ENCODE results near the gene SNX25. TPM values are rescaled to one million over a fixed set of nuclear protein-coding genes. Genes with fewer than 3 reads are reported as not detected.

SNX25 gene
- total and polyA plus RNA-seq, 5 donors, result 10.5 to 19.9 (median 19.3) TPM

- Histone ChIP-seq H3K4me1 (ENCODE audit: control insufficient read depth, insufficient read depth, low read length) (no peaks in the 10 kb centered on the region), H3K27me3 (ENCODE audit: control insufficient read depth, insufficient read depth) (no peaks in the 10 kb centered on the region), H3K4me3 (ENCODE audit: low read length) (peak overlapping the region; percentile 54), H3K9me3 (ENCODE audit: control insufficient read depth, low read length) (no peaks in the 10 kb centered on the region), H3K27ac (ENCODE audit: low read length) (no peak overlapping the region)
- no peak for ATAC-seq
- intact Hi-C loops (cut with DNase I), result loop anchor here in 2 of 4 donors (10.0 kb wide), 1 partner anchor 180 kb away; no protein-coding TSS in a partner anchor
- no peak for DNase-seq
- 56% methylated on average over 12 of the region's 12 CpGs for WGBS
Measured at GRCh38 chr4:185394568-185395237, 185.3 kb downstream of the SNX25 start.

GRCh38 chr4:185395238-185395955 lies 186.0 kb downstream of the SNX25 start, which contains the start of gene LRP2BP:
LRP2BP (minus strand) TSS chr4:185395924; CDS start chr4:185378186, 17,738 bp downstream.
- Histone ChIP-seq H3K27me3 (ENCODE audit: control insufficient read depth, insufficient read depth) (no peaks in the 10 kb centered on the region), H3K4me1 (ENCODE audit: control insufficient read depth, insufficient read depth, low read length) (no peaks in the 10 kb centered on the region), H3K9me3 (ENCODE audit: control insufficient read depth, low read length) (no peaks in the 10 kb centered on the region), H3K27ac (ENCODE audit: low read length) (peak within 1 kb of the TSS; percentile 96), H3K4me3 (ENCODE audit: low read length) (peak within 1 kb of the TSS; percentile 63)
- ATAC-seq (no peak), DNase-seq (no peak)
- intact Hi-C loops (cut with DNase I), result loop anchor here in 2 of 4 donors (10.0 kb wide), 1 partner anchor 181 kb away; no protein-coding TSS in a partner anchor
- WGBS, result 13% methylated on average over 12 of the region's 12 CpGs

- no peaks in the 10 kb centered on the region for H3K4me1 ChIP-seq (ENCODE audit: control insufficient read depth, insufficient read depth, low read length)
- no peaks in the 10 kb centered on the region for H3K27me3 ChIP-seq (ENCODE audit: control insufficient read depth, insufficient read depth)
- ATAC-seq (peak; percentile 97 to 99), DNase-seq (peak; percentile 97 to 99 (median 99))
- intact Hi-C loops (cut with DNase I), result loop anchor here in 2 of 4 donors (10.0 kb wide), 1 partner anchor 181 kb away; no protein-coding TSS in a partner anchor
- no peaks in the 10 kb centered on the region for H3K9me3 ChIP-seq (ENCODE audit: control insufficient read depth, low read length)
- peak overlapping the region; percentile 96 for H3K27ac ChIP-seq (ENCODE audit: low read length)
- H3K4me3 ChIP-seq (ENCODE audit: low read length), result peak overlapping the region; percentile 63
- under 1% methylated on average over 98 of the region's 98 CpGs for WGBS
Measured at GRCh38 chr4:185395956-185396723, 186.7 kb downstream of the SNX25 start.

- H3K27me3 ChIP-seq (ENCODE audit: control insufficient read depth, insufficient read depth), result no peaks in the 10 kb centered on the region
- ATAC-seq (peak; percentile 7 to 8), DNase-seq (peak; percentile 47 to 78 (median 76))
- 6% methylated on average over 38 of the region's 38 CpGs for WGBS
- no peaks in the 10 kb centered on the region for H3K9me3 ChIP-seq (ENCODE audit: control insufficient read depth, low read length)
- H3K27ac ChIP-seq (ENCODE audit: low read length), result peak within 1 kb of the TSS; percentile 96
- peak within 1 kb of the TSS; percentile 63 for H3K4me3 ChIP-seq (ENCODE audit: low read length)
- H3K4me1 ChIP-seq (ENCODE audit: control insufficient read depth, insufficient read depth, low read length), result no peaks in the 10 kb centered on the region
- intact Hi-C loops (cut with DNase I), result loop anchor here in 2 of 4 donors (10.0 kb wide), 1 partner anchor 182 kb away; no protein-coding TSS in a partner anchor
Measured at GRCh38 chr4:185396724-185397385, 187.5 kb downstream of the SNX25 start, which contains the start of gene ANKRD37. ANKRD37 (plus strand) TSS chr4:185396841; CDS start chr4:185396924, 83 bp downstream.

- no peaks in the 10 kb centered on the region for H3K4me1 ChIP-seq (ENCODE audit: control insufficient read depth, insufficient read depth, low read length)
- whole genome bisulfite sequencing, result 25% methylated on average over 2 of the region's 2 CpGs
- H3K9me3 ChIP-seq (ENCODE audit: control insufficient read depth, low read length), result no peaks in the 10 kb centered on the region
- peak overlapping the region; percentile 39 for H3K4me3 ChIP-seq (ENCODE audit: low read length)
- peak overlapping the region; percentile 21 for H3K27ac ChIP-seq (ENCODE audit: low read length)
- DNase-seq (no peak), ATAC-seq (no peak)
- H3K27me3 ChIP-seq (ENCODE audit: control insufficient read depth, insufficient read depth), result no peaks in the 10 kb centered on the region
- intact Hi-C loops (cut with DNase I), result loop anchor here in 2 of 4 donors (10.0 kb wide), 1 partner anchor 184 kb away; no protein-coding TSS in a partner anchor
Measured at GRCh38 chr4:185398618-185399017, 189.2 kb downstream of the SNX25 start.

GRCh38 chr4:185399466-185399865 lies 190.1 kb downstream of the SNX25 start:
- Histone ChIP-seq H3K4me1 (ENCODE audit: control insufficient read depth, insufficient read depth, low read length) (no peaks in the 10 kb centered on the region), H3K27me3 (ENCODE audit: control insufficient read depth, insufficient read depth) (no peaks in the 10 kb centered on the region), H3K4me3 (ENCODE audit: low read length) (peak overlapping the region; percentile 34), H3K9me3 (ENCODE audit: control insufficient read depth, low read length) (no peaks in the 10 kb centered on the region), H3K27ac (ENCODE audit: low read length) (no peak overlapping the region)
- intact Hi-C loops (cut with DNase I), result loop anchor here in 2 of 4 donors (10.0 kb wide), 1 partner anchor 185 kb away; no protein-coding TSS in a partner anchor
- 55% methylated on average over 8 of the region's 8 CpGs for WGBS
- ATAC-seq, result no peak
- DNase-seq, result no peak

GRCh38 chr4:185404031-185404430 lies 194.6 kb downstream of the SNX25 start:
- WGBS, result 92% methylated on average over 4 of the region's 4 CpGs
- Histone ChIP-seq H3K4me1 (ENCODE audit: control insufficient read depth, insufficient read depth, low read length) (no peaks in the 10 kb centered on the region), H3K27ac (ENCODE audit: low read length) (no peak overlapping the region), H3K4me3 (ENCODE audit: low read length) (no peak overlapping the region), H3K9me3 (ENCODE audit: control insufficient read depth, low read length) (no peaks in the 10 kb centered on the region), H3K27me3 (ENCODE audit: control insufficient read depth, insufficient read depth) (no peaks in the 10 kb centered on the region)
- ATAC-seq (no peak), DNase-seq (no peak)
- intact Hi-C loops (cut with DNase I), result loop anchor here in 1 of 4 donors (10.0 kb wide), 1 partner anchor 211 kb away; no protein-coding TSS in a partner anchor

- Histone ChIP-seq H3K9me3 (ENCODE audit: control insufficient read depth, low read length) (no peaks in the 10 kb centered on the region), H3K27me3 (ENCODE audit: control insufficient read depth, insufficient read depth) (no peaks in the 10 kb centered on the region), H3K27ac (ENCODE audit: low read length) (no peak overlapping the region), H3K4me1 (ENCODE audit: control insufficient read depth, insufficient read depth, low read length) (no peaks in the 10 kb centered on the region), H3K4me3 (ENCODE audit: low read length) (no peak overlapping the region)
- 90% methylated on average over 6 of the region's 6 CpGs for WGBS
- ATAC-seq, result no peak
- intact Hi-C loops (cut with DNase I), result loop anchor here in 1 of 4 donors (10.0 kb wide), 1 partner anchor 209 kb away; no protein-coding TSS in a partner anchor
- DNase-seq, result no peak
Measured at GRCh38 chr4:185405296-185405999, 196.1 kb downstream of the SNX25 start.

- ATAC-seq (no peak), DNase-seq (no peak)
- 99% methylated on average over 2 of the region's 2 CpGs for WGBS
- Histone ChIP-seq H3K4me3 (ENCODE audit: low read length) (no peak overlapping the region), H3K27me3 (ENCODE audit: control insufficient read depth, insufficient read depth) (no peaks in the 10 kb centered on the region), H3K27ac (ENCODE audit: low read length) (no peak overlapping the region), H3K9me3 (ENCODE audit: control insufficient read depth, low read length) (no peaks in the 10 kb centered on the region), H3K4me1 (ENCODE audit: control insufficient read depth, insufficient read depth, low read length) (peaks cover 3% of the 10 kb centered on the region)
- intact Hi-C loops (cut with DNase I), result loop anchor here in 1 of 4 donors (10.0 kb wide), 1 partner anchor 206 kb away; no protein-coding TSS in a partner anchor
Measured at GRCh38 chr4:185408432-185408831, 199.0 kb downstream of the SNX25 start.

Data from right cardiac atrium (tissue), 5 donors.